ENCODE data around the gene SLC22A16.
"Not testable (repeated sequence)": the region's sequence is repeated elsewhere in the genome, so short reads cannot be mapped to it uniquely, and the experiment has no call there.

DNA sequence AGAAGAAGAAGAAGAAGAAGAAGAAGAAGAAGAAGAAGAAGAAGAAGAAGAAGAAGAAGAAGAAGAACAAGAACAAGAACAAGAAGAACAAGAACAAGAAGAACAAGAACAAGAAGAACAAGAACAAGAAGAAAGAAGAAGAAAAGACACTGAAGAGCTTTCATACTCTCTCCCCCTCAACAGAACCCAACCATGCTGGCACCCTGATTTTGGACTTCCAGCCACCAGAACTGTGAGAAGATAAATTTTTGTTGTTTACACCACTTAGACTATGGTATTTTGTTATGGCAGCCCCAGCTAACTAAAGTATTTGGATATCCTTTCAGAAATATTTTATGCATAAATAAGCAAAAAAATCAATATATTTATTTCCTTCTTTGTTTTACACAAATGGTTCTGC, 36.1 kb upstream of the SLC22A16 start:
- TF ChIP-seq, protein P1, sequence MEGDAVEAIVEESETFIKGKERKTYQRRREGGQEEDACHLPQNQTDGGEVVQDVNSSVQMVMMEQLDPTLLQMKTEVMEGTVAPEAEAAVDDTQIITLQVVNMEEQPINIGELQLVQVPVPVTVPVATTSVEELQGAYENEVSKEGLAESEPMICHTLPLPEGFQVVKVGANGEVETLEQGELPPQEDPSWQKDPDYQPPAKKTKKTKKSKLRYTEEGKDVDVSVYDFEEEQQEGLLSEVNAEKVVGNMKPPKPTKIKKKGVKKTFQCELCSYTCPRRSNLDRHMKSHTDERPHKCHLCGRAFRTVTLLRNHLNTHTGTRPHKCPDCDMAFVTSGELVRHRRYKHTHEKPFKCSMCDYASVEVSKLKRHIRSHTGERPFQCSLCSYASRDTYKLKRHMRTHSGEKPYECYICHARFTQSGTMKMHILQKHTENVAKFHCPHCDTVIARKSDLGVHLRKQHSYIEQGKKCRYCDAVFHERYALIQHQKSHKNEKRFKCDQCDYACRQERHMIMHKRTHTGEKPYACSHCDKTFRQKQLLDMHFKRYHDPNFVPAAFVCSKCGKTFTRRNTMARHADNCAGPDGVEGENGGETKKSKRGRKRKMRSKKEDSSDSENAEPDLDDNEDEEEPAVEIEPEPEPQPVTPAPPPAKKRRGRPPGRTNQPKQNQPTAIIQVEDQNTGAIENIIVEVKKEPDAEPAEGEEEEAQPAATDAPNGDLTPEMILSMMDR (IDR thresholded peaks at IDR 0.05) = not testable (repeated sequence)
- not testable (repeated sequence) for TF ChIP-seq EZH2 (IDR thresholded peaks at IDR 0.05; ENCODE audit: borderline replicate concordance, insufficient read depth, low read depth, low read length, poor library complexity, severe bottlenecking)

Measured in B cell (primary cell).